ENCODE data around the gene IFNAR1. TPM values are rescaled to one million over a fixed set of nuclear protein-coding genes. Genes with fewer than 3 reads are reported as not detected.

The IFNAR1 gene
- total and polyA plus RNA-seq, 7 experiments from 2014 or later = 24.7 to 76.2 (median 56.9) TPM

DNA sequence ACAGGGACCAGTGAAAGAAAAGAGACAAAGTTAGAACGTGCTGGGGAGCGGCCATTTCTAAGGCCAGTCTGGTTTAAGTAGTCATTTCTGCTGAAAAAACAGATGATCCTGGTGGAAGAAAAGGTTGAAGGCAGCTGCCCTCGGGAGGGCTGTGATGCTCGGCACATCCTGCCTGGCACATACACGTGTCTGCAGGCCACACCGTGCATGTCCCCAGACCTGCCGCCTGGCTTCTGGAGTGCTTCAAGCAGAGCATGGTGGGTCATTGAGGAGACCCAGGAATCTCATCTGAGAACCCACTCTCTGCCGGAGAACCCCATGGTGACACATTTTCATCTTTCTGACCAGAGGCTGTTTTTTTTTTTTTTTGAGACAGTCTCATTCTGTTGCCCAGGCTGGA, 32.4 kb downstream of the IFNAR1 start:
- ChIA-PET CTCF (no interaction called here), POLR2A (interaction anchor here (0.6 kb wide), 1 partner anchor 11 kb away, joined by 3 read pairs; no protein-coding TSS in a partner anchor)
- Histone ChIP-seq H3K27me3 (ENCODE audit: control insufficient read depth in 2 of 2, insufficient read depth in 2 of 2, low read length in 2 of 2) (no peaks in the 10 kb centered on the region), H3K36me3 (ENCODE audit: control insufficient read depth in 2 of 3, insufficient read depth in 3 of 3, low read length in 3 of 3) (peaks cover 0 to 48% (median 5%) of the 10 kb centered on the region in 3 experiments), H3K4me3 (ENCODE audit: low read length) (no peak overlapping the region), H3K27ac (ENCODE audit: low read depth, low read length) (no peak overlapping the region), H3K4me1 (ENCODE audit: control insufficient read depth in 2 of 2, insufficient read depth in 2 of 2, low read length in 2 of 2) (peaks cover 0 to 4% of the 10 kb centered on the region in 2 donors), H3K9me3 (ENCODE audit: control insufficient read depth in 2 of 3, low read length in 3 of 3) (no peaks in the 10 kb centered on the region)
- H3K27me3 Mint-ChIP-seq = no peaks in the 10 kb centered on the region
- H3K36me3 Mint-ChIP-seq = peaks cover 7 to 24% (median 11%) of the 10 kb centered on the region in 5 donors
- H3K4me1 Mint-ChIP-seq = peaks cover 7 to 22% (median 20%) of the 10 kb centered on the region in 7 donors
- intact Hi-C loops (cut with micrococcal nuclease) = no loop called here
- DNase-seq = no peak
- H3K4me3 Mint-ChIP-seq = no peak overlapping the region
- no peaks in the 10 kb centered on the region for H3K9me3 Mint-ChIP-seq
- no peak for ATAC-seq
- H3K27ac Mint-ChIP-seq = peak overlapping the region in 4 of 9 donors; percentile 25 to 74 (median 60)

DNA sequence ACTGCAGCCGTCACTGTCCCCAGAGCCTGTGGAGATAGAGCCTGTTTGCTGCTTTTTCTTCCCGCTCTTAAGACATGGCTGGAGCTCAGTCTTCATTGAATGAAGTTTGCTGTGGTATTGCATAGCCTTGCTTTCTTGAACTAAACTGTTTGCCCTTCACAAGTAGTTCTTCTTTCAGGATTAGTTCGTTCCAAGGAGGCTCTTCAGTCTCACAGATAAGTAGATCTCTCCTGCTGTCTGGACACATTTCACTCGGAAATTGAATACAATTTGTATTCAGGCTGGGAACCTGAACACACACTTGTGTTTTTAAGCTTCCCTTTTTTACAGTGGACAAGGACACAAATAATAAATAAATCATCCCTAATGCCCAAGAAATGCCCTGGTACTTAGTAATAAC, 34.7 kb downstream of the IFNAR1 start:
- peaks cover 0 to 34% (median 2%) of the 10 kb centered on the region in 3 experiments for H3K36me3 ChIP-seq (ENCODE audit: control insufficient read depth in 2 of 3, insufficient read depth in 3 of 3, low read length in 3 of 3)
- peaks cover 7 to 12% of the 10 kb centered on the region in 2 donors for H3K4me1 ChIP-seq (ENCODE audit: control insufficient read depth in 2 of 2, insufficient read depth in 2 of 2, low read length in 2 of 2)
- ChIA-PET POLR2A (interaction anchor here (1.0 kb wide), 1 partner anchor 35 kb away, joined by 3 read pairs; the partner anchor contains the start of gene IFNAR1), CTCF (interaction anchor here (0.5 to 3.7 kb wide), 2 partner anchors 86 to 162 kb away, joined by 3 to 18 read pairs; no protein-coding TSS in a partner anchor)
- Mint-ChIP-seq H3K4me3 (no peak overlapping the region), H3K9me3 (peaks cover 0 to 2% (median 0%) of the 10 kb centered on the region in 11 donors), H3K27me3 (no peaks in the 10 kb centered on the region), H3K4me1 (peaks cover 14 to 31% (median 24%) of the 10 kb centered on the region in 7 donors), H3K27ac (peak overlapping the region in 7 of 9 donors; percentile 3 to 76 (median 54)), H3K36me3 (peaks cover 7 to 26% (median 11%) of the 10 kb centered on the region in 5 donors)
- ATAC-seq (no peak), DNase-seq (no peak)
- H3K27ac ChIP-seq (ENCODE audit: low read depth, low read length) = no peak overlapping the region
- no peak overlapping the region for H3K4me3 ChIP-seq (ENCODE audit: low read length)
- no peaks in the 10 kb centered on the region for H3K27me3 ChIP-seq (ENCODE audit: control insufficient read depth in 2 of 2, insufficient read depth in 2 of 2, low read length in 2 of 2)
- intact Hi-C loops (cut with micrococcal nuclease) = no loop called here
- no peaks in the 10 kb centered on the region for H3K9me3 ChIP-seq (ENCODE audit: control insufficient read depth in 2 of 3, low read length in 3 of 3)

DNA sequence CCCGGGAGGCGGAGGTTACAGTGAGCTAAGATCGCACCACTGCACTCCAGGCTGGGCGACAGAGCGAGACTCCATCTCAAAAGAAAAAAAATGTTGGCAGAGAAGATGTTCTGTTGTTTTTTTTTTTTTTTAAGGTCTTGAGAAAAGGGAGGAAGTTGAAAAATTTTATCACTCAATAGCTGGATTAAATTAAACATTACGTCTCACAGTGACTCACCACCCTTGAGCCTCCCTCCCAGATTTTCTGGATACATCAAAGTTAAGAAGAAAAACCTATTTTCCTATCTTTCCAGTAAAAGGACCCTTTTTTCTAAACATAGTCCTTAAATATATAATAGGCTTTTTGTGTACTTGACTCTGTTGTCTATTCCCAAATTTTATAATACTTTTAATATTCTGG, 35.5 kb downstream of the IFNAR1 start:
- no peaks in the 10 kb centered on the region for H3K9me3 ChIP-seq (ENCODE audit: control insufficient read depth in 2 of 3, low read length in 3 of 3)
- H3K4me3 ChIP-seq (ENCODE audit: low read length) = no peak overlapping the region
- CTCF ChIA-PET = interaction anchor here (0.6 to 3.7 kb wide), 18 partner anchors 8 to 648 kb away, joined by 3 to 22 read pairs (median 6); no protein-coding TSS in a partner anchor
- ATAC-seq (no peak), DNase-seq (no peak)
- H3K4me1 ChIP-seq (ENCODE audit: control insufficient read depth in 2 of 2, insufficient read depth in 2 of 2, low read length in 2 of 2) = peaks cover 7 to 12% of the 10 kb centered on the region in 2 donors
- peak overlapping the region in 8 of 9 donors; percentile 51 to 97 (median 92) for H3K27ac Mint-ChIP-seq
- POLR2A ChIA-PET = interaction anchor here (0.6 to 2.9 kb wide), 11 partner anchors 11 to 162 kb away, joined by 3 to 35 read pairs (median 5); partner anchors contain the start of gene IFNAR1
- peaks cover 0 to 26% (median 0%) of the 10 kb centered on the region in 3 experiments for H3K36me3 ChIP-seq (ENCODE audit: control insufficient read depth in 2 of 3, insufficient read depth in 3 of 3, low read length in 3 of 3)
- no peak overlapping the region for H3K27ac ChIP-seq (ENCODE audit: low read depth, low read length)
- H3K36me3 Mint-ChIP-seq = peaks cover 1 to 23% (median 6%) of the 10 kb centered on the region in 5 donors
- no peaks in the 10 kb centered on the region for H3K27me3 ChIP-seq (ENCODE audit: control insufficient read depth in 2 of 2, insufficient read depth in 2 of 2, low read length in 2 of 2)
- H3K27me3 Mint-ChIP-seq = no peaks in the 10 kb centered on the region
- peaks cover 14 to 27% (median 21%) of the 10 kb centered on the region in 7 donors for H3K4me1 Mint-ChIP-seq
- H3K4me3 Mint-ChIP-seq = peak overlapping the region in 2 of 10 donors; percentile 1 to 81
- intact Hi-C loops (cut with micrococcal nuclease) = loop anchor here (2.0 to 10.0 kb wide), 5 partner anchors 67 to 247 kb away; partner anchors contain the start of genes GART (in 1 of the 2), IL10RB (in 1 of the 2) and SON (in 1 of the 2)
- peaks cover 0 to 2% (median 0%) of the 10 kb centered on the region in 11 donors for H3K9me3 Mint-ChIP-seq

DNA sequence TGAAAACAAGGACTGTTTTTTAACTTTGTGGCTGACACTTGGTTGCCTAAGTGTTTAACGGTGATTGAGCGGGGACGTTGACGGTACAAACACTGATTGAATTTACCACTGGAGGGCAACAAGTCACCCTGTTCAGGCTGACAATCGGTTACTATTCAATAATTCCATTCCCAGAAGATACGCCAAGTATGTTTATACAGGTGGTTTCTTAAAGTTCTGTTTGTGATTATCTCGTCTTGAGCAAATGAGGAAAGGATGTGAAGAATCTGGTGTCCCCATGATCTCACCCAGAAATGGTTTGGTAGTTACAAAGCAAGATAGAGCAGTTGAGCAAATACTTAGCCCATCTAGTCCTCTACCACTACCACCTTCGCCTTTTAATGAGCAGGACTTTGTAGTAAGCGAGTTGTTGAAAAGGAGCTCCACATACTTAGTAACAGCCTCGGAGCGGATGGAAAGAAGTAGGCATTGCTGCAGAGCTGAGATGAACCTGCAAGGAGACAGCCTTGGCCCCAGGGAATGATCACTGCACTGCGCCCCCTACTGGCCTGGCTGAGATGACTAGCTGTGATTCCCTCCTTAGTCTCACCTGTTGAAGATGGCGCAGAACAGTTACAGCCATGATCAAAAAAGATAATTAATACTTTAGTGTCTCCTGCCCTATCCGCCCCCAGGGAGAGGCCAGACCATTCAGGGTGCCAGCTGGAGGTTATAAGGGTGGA, 36.3 kb downstream of the IFNAR1 start:
- intact Hi-C loops (cut with micrococcal nuclease) = loop anchor here (1.0 to 10.0 kb wide), 11 partner anchors 22 to 246 kb away; partner anchors contain the start of genes IL10RB (in 2 of the 2), GART (in 1 of the 2) and SON (in 1 of the 2)
- Histone ChIP-seq H3K27ac (ENCODE audit: low read depth, low read length) (peak overlapping the region; percentile 63), H3K4me3 (ENCODE audit: low read length) (peak overlapping the region; percentile 76), H3K9me3 (ENCODE audit: control insufficient read depth in 2 of 3, low read length in 3 of 3) (no peaks in the 10 kb centered on the region), H3K27me3 (ENCODE audit: control insufficient read depth in 2 of 2, insufficient read depth in 2 of 2, low read length in 2 of 2) (no peaks in the 10 kb centered on the region), H3K36me3 (ENCODE audit: control insufficient read depth in 2 of 3, insufficient read depth in 3 of 3, low read length in 3 of 3) (peaks cover 0 to 19% (median 0%) of the 10 kb centered on the region in 3 experiments), H3K4me1 (ENCODE audit: control insufficient read depth in 2 of 2, insufficient read depth in 2 of 2, low read length in 2 of 2) (peaks cover 7 to 12% of the 10 kb centered on the region in 2 donors)
- Mint-ChIP-seq H3K4me3 (peak overlapping the region; percentile 81 to 96 (median 88)), H3K36me3 (peaks cover 0 to 20% (median 5%) of the 10 kb centered on the region in 5 donors), H3K4me1 (peaks cover 14 to 25% (median 20%) of the 10 kb centered on the region in 7 donors), H3K9me3 (peaks cover 0 to 3% (median 0%) of the 10 kb centered on the region in 11 donors), H3K27ac (peak overlapping the region; percentile 76 to 97 (median 92)), H3K27me3 (no peaks in the 10 kb centered on the region)
- CTCF ChIA-PET = interaction anchor here (0.5 to 3.7 kb wide), 39 partner anchors 8 to 649 kb away, joined by 3 to 25 read pairs (median 4); partner anchors contain the start of genes IFNAR1 and IFNGR2
- POLR2A ChIA-PET = interaction anchor here (0.6 to 2.9 kb wide), 48 partner anchors 9 to 429 kb away, joined by 3 to 58 read pairs (median 7); partner anchors contain the start of genes IFNAR1, IFNAR2, IFNGR2 and IL10RB
- DNase-seq (peak; percentile 76 to 88 (median 84)), ATAC-seq (peak; percentile 86)

DNA sequence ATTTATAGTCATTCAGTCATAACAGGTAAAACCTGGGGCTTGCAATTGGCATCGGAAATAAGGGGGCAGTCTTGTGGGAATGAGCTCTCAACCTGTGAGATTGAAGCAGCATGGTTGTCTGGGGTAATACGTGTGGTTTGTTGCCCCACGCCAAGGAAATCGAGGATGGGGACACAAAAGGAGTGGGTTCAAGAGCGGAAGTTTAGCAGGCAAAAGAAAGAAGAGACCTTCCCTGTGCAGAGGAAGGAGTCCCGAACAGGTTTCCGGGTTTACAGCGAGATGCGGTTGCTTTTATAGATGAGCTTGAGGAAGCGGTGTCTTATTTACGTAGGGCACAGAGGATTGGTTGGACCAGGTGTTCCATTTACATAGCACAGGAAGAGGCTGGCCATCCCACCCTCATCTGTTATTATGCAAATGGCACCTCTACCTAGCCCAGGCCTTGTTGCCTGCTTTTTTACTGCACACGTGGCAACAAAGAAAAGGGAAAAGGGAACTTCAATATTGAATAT, 37.3 kb downstream of the IFNAR1 start:
- Mint-ChIP-seq H3K9me3 (peaks cover 0 to 11% (median 5%) of the 10 kb centered on the region in 11 donors), H3K27ac (peak overlapping the region; percentile 76 to 97 (median 93)), H3K4me1 (peaks cover 14 to 27% (median 20%) of the 10 kb centered on the region in 7 donors), H3K36me3 (peaks cover 0 to 21% (median 0%) of the 10 kb centered on the region in 5 donors), H3K27me3 (no peaks in the 10 kb centered on the region), H3K4me3 (peak overlapping the region; percentile 81 to 96 (median 88))
- H3K4me3 ChIP-seq (ENCODE audit: low read length) = peak overlapping the region; percentile 76
- ATAC-seq (peak; percentile 79), DNase-seq (peak; percentile 41 to 91 (median 85))
- no peaks in the 10 kb centered on the region for H3K27me3 ChIP-seq (ENCODE audit: control insufficient read depth in 2 of 2, insufficient read depth in 2 of 2, low read length in 2 of 2)
- H3K36me3 ChIP-seq (ENCODE audit: control insufficient read depth in 2 of 3, insufficient read depth in 3 of 3, low read length in 3 of 3) = peaks cover 0 to 8% (median 0%) of the 10 kb centered on the region in 3 experiments
- peaks cover 0 to 6% (median 0%) of the 10 kb centered on the region in 3 experiments for H3K9me3 ChIP-seq (ENCODE audit: control insufficient read depth in 2 of 3, low read length in 3 of 3)
- intact Hi-C loops (cut with micrococcal nuclease) = loop anchor here (1.0 to 10.0 kb wide), 6 partner anchors 18 to 245 kb away; partner anchors contain the start of genes GART (in 1 of the 2), IFNAR2 (in 1 of the 2), IL10RB (in 1 of the 2) and SON (in 1 of the 2)
- peak overlapping the region; percentile 63 for H3K27ac ChIP-seq (ENCODE audit: low read depth, low read length)
- ChIA-PET CTCF (interaction anchor here (0.7 to 3.7 kb wide), 28 partner anchors 7 to 478 kb away, joined by 3 to 25 read pairs (median 5); partner anchors contain the start of genes IFNAR1 and IFNGR2), POLR2A (interaction anchor here (0.6 to 2.9 kb wide), 56 partner anchors 8 to 592 kb away, joined by 3 to 58 read pairs (median 6); partner anchors contain the start of genes IFNAR1, IFNAR2, IFNGR2 and IL10RB)
- peaks cover 7 to 12% of the 10 kb centered on the region in 2 donors for H3K4me1 ChIP-seq (ENCODE audit: control insufficient read depth in 2 of 2, insufficient read depth in 2 of 2, low read length in 2 of 2)

Data from naive thymus-derived CD4-positive, alpha-beta T cell (primary cell).